Heart right ventricle (tissue), 16 donors: ENCODE measurements around the gene RGS16. TPM values are rescaled to one million over a fixed set of nuclear protein-coding genes. Genes with fewer than 3 reads are reported as not detected.
A peak's percentile ranks its signal among the peaks of the same experiment; 100 is the strongest.

Experiments used
- ATAC-seq, 8 donors: fragments of 200-7000 bp; cut with Tn5 transposase; one replicate each; pipeline ENCODE4 v1.9.1; 2020; ENCODE audit warnings: mild to moderate bottlenecking in 8 of 8, moderate library complexity in 8 of 8, moderate number of reproducible peaks in 1 of 8
- DNase-seq, 2 donors: peaks; one replicate each; pipeline ENCODE4 v3.0.0-alpha.2; 2020
- H3K27ac ChIP-seq, 10 donors: fragments of 200-600 bp; sonication (generic) in 2 of 10; one replicate each; pipeline versions ENCODE4 v1.5.0 to v1.8.0; 2020 to 2022; ENCODE audit warnings: mild to moderate bottlenecking in 3 of 10
- H3K27me3 ChIP-seq, 7 donors: fragments of 200-600 bp; one replicate each; pipeline ENCODE4 v1.8.0; 2021 to 2022; ENCODE audit warnings: mild to moderate bottlenecking in 2 of 7
- H3K36me3 ChIP-seq, 9 donors: fragments of 200-600 bp; sonication (generic) in 1 of 9; one replicate each; pipeline versions ENCODE4 v1.5.0 to v1.8.0; 2020 to 2022; ENCODE audit warnings: mild to moderate bottlenecking in 2 of 9
- H3K4me1 ChIP-seq, 9 donors: fragments of 200-600 bp; sonication (generic) in 1 of 9; one replicate each; pipeline versions ENCODE4 v1.5.0 to v1.8.0; 2020 to 2022; ENCODE audit warnings: mild to moderate bottlenecking in 4 of 9
- H3K4me3 ChIP-seq, 10 donors: fragments of 200-600 bp; sonication (generic) in 2 of 10; one replicate each; pipeline versions ENCODE4 v1.5.0 to v1.8.0; 2020 to 2022; ENCODE audit warnings: mild to moderate bottlenecking in 7 of 10, moderate library complexity in 2 of 10
- H3K9me3 ChIP-seq, 11 donors: fragments of 200-600 bp in 10 of 11; sonication (generic) in 2 of 11; one replicate each; pipeline versions ENCODE4 v1.5.0 to v1.8.0; 2013 to 2022; ENCODE audit warnings: mild to moderate bottlenecking in 2 of 11, control low read depth in 1 of 11, moderate library complexity in 1 of 11
- WGBS, 2 donors: extraction: QIAGEN DNeasy Blood & Tissue Kit; methylation state at CpG; one replicate each; pipeline ENCODE4 v1.1.7; 2013; ENCODE audit warnings: inconsistent platforms in 1 of 2; 5-methylcytosine and 5-hydroxymethylcytosine counted together
- intact Hi-C, 10 donors: fragments of 100-400 bp; cut with DNase I; formaldehyde crosslinking; loops; one replicate each; pipeline versions ENCODE4 v1.11.1 to v1.14.2; 2022
- polyA plus RNA-seq, 2 donors: library from polyadenylated mRNA; stranded (reverse); fragments of 200-250 nt; gene quantifications; one replicate each; pipeline ENCODE4 v1.2.3, GENCODE V29; 2013
- total RNA-seq, 10 donors: library from RNA; stranded (reverse); fragmentation: NEBNext Ultra II Directional in 3 of 10; extraction: Animal tissue kit (Norgen Biotek cat#: 25700) in 3 of 10; gene quantifications; one replicate each; pipeline versions ENCODE4 v1.2.1 to v1.2.4, GENCODE V29; 2021 to 2023
- TF ChIP-seq, protein P1 (sequence below), 9 donors: fragments of 200-600 bp; sonication (generic) in 2 of 9; IDR thresholded peaks; one replicate each; pipeline versions ENCODE4 v1.5.0 to v1.8.0; 2021 to 2022; ENCODE audit warnings: antibody characterized with exemption in 9 of 9, mild to moderate bottlenecking in 5 of 9, moderate library complexity in 1 of 9
- donor health status: Arrhythmogenic right ventricular cardiomyopathy.
- donor health status: ischemic (EF 13 %, LVEDD 7.1; RV severe dilation, severe dysfunction).
- donor health status: healthy with polysubstance abuse.
- donor health status: DM: no; HTN: yes; CAD: no.
- donor health status: DM: no; HTN: no; CAD: no.
- donor health status: ischemic (EF 25% LVEDD 6.9; RV normal size, moderate dysfunction).
- donor health status: ischemic (EF 25% LVEDD 5.7; RV mildly dilated, moderate dysfunction).
- donor health status: healthy.
- donor health status: DM: yes; HTN: yes; CAD: no.
- donor health status: Ischemic cardiomyopathy.
- donor health status: ischemic (EF 35%, LVEDD 5.7; RV mildly dilated, moderate dysfunction).
- donor health status: nonischemic (EF 11% LVEDD 7.7; RV severe dilation, severe dysfunction).
- donor health status: DM: yes; HTN: yes; CAD: no.
- donor health status: PGD.
- donor health status: ischemic (EF 29% LVEDD 5.4; RV normal size, mild dysfunction).
- donor health status: nonischemic (EF 23%, LVEDD 6.1; RV moderate dilation, normal function).

The RGS16 gene
- total and polyA plus RNA-seq, 12 donors = 0.42 to 8.7 (median 2.3) TPM

- intact Hi-C loops = no loop called here
- no peaks in the 10 kb centered on the region for H3K9me3 ChIP-seq
- peaks cover 0 to 33% (median 8%) of the 10 kb centered on the region in 9 donors for H3K4me1 ChIP-seq
- H3K36me3 ChIP-seq = no peaks in the 10 kb centered on the region
- H3K27me3 ChIP-seq = no peaks in the 10 kb centered on the region
- H3K27ac ChIP-seq = no peak overlapping the region
- DNase-seq (no peak), ATAC-seq (no peak)
- 68 to 79% methylated on average over 1 of the region's 1 CpG for WGBS, 2 donors
- TF ChIP-seq, protein P1, sequence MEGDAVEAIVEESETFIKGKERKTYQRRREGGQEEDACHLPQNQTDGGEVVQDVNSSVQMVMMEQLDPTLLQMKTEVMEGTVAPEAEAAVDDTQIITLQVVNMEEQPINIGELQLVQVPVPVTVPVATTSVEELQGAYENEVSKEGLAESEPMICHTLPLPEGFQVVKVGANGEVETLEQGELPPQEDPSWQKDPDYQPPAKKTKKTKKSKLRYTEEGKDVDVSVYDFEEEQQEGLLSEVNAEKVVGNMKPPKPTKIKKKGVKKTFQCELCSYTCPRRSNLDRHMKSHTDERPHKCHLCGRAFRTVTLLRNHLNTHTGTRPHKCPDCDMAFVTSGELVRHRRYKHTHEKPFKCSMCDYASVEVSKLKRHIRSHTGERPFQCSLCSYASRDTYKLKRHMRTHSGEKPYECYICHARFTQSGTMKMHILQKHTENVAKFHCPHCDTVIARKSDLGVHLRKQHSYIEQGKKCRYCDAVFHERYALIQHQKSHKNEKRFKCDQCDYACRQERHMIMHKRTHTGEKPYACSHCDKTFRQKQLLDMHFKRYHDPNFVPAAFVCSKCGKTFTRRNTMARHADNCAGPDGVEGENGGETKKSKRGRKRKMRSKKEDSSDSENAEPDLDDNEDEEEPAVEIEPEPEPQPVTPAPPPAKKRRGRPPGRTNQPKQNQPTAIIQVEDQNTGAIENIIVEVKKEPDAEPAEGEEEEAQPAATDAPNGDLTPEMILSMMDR (IDR thresholded peaks at IDR 0.05) = no peak
- H3K4me3 ChIP-seq = no peak overlapping the region
These were observed 27.8 kb upstream of the RGS16 start for GRCh38 chr1:182631954-182632353.

GRCh38 chr1:182631053-182631677, 27.0 kb upstream of the RGS16 start:
- Histone ChIP-seq H3K27ac (no peak overlapping the region), H3K4me1 (peaks cover 0 to 39% (median 11%) of the 10 kb centered on the region in 9 donors), H3K27me3 (no peaks in the 10 kb centered on the region), H3K36me3 (no peaks in the 10 kb centered on the region), H3K9me3 (no peaks in the 10 kb centered on the region), H3K4me3 (no peak overlapping the region)
- ATAC-seq = no peak
- intact Hi-C loops = no loop called here
- TF ChIP-seq, protein P1 (IDR thresholded peaks at IDR 0.05) = no peak
- no peak for DNase-seq

DNA sequence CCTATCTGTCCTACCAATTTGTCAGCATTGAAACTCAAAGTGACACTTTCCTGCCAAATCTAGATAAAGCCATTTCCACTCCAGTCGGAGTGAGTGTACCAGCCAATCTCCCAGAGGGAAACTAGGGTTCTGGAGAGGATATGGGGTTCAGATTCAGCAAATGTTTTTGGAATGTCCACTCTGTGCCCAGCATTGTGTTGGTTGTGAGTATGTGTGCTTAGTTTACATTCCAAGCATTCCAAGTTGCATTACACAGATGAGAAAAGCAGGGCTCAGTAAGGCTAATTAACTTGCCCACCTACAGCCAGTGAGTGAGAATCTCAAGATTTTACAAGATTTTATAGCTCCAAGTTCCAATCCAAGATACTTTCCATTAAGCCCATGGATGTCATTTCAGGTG, 26.4 kb upstream of the RGS16 start:
- 31 to 37% methylated on average over 1 of the region's 1 CpG for WGBS, 2 donors
- Histone ChIP-seq H3K27me3 (no peaks in the 10 kb centered on the region), H3K4me1 (peaks cover 0 to 45% (median 17%) of the 10 kb centered on the region in 9 donors), H3K9me3 (no peaks in the 10 kb centered on the region), H3K27ac (no peak overlapping the region), H3K36me3 (no peaks in the 10 kb centered on the region), H3K4me3 (no peak overlapping the region)
- no peak for ATAC-seq
- TF ChIP-seq, protein P1 (IDR thresholded peaks at IDR 0.05) = no peak
- no peak for DNase-seq
- intact Hi-C loops = no loop called here

DNA sequence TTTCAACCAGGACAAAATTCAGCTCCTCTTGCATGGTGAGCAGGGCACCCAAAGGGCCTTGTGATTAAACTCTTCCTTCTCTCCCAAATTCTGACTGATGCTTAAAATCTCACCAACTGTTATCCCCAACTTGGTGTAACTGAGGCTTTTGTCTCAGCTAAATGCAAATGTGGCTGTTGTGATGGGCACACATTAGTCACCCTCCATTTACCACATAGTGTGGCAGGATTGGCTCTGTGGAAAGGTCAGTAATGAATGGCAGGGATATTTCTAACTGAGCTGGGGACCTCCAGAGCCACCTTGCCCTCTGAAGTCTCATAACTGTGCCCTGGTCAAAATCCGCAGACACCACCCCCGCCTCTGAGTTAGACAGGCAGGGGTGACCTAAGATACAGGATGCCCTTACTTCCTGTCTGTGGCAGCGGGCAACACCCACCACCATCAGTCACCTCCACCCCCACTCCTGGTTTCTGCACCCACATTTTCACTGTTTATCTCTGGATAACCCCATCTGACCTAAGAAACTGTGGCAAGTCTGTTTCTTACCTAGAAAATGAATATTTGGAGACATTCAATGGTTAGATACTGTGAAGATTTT, 25.4 kb upstream of the RGS16 start:
- H3K27me3 ChIP-seq = no peaks in the 10 kb centered on the region
- H3K36me3 ChIP-seq = no peaks in the 10 kb centered on the region
- WGBS, 2 donors = 82 to 83% methylated on average over 3 of the region's 3 CpGs
- H3K4me3 ChIP-seq = no peak overlapping the region
- intact Hi-C loops = no loop called here
- no peaks in the 10 kb centered on the region for H3K9me3 ChIP-seq
- DNase-seq (no peak), ATAC-seq (peak in 1 of 8 donors; percentile 33)
- peak overlapping the region in 3 of 10 donors; percentile 3 to 9 (median 5) for H3K27ac ChIP-seq
- H3K4me1 ChIP-seq = peaks cover 0 to 52% (median 17%) of the 10 kb centered on the region in 9 donors
- TF ChIP-seq, protein P1 (IDR thresholded peaks at IDR 0.05) = no peak
